NCI-H345 (cell line): Measurements from ENCODE around the gene C10orf105.
A peak's percentile ranks its signal among the peaks of the same experiment; 100 is the strongest.

Experiments
- DNase-seq: peaks from one replicate; lab custom pipeline; 2025; lab: John Stamatoyannopoulos, UW

Gene C10orf105

DNA sequence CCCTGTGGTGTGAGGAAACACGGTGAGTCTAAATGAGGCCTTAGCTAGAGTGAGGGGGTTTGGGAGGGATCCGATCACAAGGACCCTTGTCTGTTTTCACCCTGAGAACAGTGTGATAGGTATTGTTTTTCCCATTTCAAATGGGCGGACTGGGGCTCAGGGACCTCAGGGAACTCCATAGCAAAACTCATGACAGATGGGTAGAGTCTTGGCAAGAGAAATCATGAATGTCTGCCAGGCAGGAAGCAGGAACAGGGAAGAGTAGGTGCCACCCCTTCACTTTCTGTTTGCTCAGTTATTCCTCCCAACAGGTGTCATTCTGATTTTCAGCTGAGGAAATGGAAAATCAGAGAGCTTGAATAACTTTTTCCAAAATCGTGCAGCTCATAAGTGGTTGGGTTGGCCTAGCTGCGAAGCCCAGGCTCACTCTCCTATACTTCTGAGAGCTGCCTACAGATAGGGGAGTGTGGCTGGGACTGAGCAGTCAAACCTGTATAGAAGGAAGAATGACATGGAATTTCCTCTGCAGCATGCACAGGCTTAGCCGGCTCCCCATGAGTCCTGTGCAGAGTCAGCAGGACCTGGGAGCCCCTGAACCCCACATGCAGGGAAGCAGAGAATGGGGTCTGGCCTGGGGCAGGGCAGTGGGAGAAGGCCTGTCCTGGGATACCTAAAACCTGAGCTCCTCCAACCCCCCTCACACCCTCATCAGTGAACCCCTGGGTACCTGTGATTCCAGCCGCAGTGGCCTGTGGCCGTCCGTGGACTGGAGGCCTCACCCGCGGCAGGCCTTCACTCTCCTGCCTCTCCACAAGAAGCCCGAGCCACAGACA lies 17.6 kb upstream of the C10orf105 start:
- peak; percentile 1 for DNase-seq

DNA sequence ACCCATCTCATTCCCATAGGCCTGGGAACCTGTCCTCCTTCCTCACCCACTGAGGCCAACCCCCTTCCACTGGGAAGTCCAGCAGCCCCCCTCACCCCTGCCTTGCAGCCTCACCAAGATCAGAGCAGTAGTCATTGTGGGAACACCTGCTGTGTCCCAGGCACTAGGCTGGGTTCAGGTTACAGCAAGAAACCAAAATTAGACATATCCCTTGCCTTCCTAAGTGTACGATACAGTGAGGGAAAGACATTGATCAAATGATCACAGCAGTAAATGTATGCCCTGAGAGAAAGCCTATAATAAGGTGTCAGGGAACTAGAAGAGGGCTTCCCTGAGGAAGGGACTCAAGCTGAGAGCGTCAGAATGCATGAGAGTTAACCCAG lies 17.0 kb upstream of the C10orf105 start:
- no peak for DNase-seq

DNA sequence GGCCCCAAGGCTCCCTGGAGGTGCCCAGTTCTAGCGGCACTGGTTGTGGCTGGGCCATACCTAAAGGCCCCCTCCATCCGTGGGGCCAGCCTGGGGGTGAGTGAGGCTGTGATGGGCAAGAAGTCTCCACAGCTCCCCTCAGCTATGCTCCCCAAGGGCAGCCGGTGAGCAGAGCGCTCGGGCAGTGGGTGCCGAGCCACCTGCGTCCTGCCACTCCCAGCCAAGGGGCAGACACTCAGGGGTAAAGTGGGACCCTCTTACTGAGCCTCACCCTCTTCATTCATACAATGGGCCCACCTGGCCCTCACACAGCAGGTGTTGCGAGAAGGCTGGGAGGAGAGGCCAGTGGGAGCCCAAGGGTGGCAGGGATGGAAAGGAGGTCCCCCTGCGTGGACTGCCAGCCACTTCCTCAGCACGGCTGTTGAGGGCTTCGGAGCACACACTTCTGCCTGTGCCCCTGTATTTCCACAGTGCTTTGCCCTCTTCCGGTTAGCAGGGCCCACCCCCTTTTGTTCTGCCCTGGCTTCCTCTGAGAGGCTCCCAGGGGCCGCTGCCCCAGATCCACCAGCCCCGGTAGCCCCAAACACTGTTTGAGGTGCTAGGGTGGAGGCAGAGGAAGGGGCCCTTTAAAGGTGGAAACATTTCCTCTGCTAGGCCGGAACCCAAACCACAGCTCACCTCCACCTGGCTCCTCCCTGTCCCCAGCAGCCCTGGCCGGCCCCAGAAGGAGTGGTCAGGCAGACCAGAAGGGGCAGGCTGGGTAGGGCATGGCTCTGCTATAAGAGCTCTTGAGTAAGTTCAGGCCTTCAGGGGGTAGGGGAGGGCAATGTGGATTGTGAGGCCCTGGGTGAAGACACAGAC lies 16.4 kb upstream of the C10orf105 start:
- no peak for DNase-seq

DNA sequence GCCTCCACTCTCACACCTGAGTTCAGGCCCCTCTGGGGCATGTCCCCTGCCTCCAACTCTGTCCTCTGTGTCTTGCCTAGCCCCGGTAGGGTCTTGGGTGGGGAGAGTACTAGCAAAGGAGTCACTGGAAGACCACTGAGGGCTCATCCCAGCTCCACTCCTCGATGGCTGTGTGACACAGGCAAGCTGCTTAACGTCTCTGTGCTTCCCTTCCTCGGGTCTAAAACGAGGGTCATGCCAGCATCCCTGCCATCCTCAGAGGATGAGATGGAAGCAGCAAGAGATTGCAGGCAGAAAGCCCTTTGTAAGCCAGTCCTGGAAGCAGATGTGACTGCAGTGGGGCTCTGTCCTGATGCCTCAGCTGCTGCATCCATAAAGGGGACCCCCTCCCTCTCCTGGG lies 15.2 kb upstream of the C10orf105 start:
- no peak for DNase-seq

DNA sequence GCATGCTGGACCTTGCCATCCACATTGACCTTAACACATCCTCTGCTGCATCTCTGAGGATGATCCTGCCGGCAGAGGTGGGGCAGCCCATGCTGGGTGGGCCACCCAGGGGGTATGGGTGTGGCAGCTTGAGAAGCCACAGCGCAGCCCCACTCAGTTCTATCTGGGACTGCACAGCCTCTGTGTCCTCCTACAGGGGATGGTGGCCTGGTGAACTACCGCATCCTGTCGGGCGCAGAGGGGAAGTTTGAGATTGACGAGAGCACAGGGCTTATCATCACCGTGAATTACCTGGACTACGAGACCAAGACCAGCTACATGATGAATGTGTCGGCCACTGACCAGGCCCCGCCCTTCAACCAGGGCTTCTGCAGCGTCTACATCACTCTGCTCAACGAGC lies 12.2 kb upstream of the C10orf105 start:
- no peak for DNase-seq

DNA sequence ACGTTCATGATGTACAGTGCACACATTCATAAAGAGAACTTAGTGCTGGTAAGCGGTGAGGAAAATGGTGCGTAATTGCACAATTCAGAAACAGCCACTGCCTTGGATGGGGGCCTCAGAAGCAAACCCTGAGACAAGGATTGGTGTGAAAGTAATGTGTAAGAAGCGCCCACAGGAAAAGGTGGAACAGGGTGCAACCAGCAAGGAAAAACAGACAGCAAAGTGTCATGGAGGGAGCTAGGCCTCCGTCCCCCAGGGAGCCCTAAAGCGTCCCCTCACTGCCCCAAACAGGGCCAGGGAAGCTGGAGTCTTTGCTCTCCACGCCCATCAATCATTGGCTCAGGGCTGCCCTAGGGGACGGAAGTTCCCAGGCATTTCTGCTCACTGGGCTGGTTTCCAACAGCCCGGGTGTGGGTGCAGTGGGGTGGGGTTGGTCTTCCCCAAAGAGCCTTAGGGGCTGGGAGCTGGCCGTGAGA lies 9.6 kb upstream of the C10orf105 start:
- peak; percentile 2 for DNase-seq

DNA sequence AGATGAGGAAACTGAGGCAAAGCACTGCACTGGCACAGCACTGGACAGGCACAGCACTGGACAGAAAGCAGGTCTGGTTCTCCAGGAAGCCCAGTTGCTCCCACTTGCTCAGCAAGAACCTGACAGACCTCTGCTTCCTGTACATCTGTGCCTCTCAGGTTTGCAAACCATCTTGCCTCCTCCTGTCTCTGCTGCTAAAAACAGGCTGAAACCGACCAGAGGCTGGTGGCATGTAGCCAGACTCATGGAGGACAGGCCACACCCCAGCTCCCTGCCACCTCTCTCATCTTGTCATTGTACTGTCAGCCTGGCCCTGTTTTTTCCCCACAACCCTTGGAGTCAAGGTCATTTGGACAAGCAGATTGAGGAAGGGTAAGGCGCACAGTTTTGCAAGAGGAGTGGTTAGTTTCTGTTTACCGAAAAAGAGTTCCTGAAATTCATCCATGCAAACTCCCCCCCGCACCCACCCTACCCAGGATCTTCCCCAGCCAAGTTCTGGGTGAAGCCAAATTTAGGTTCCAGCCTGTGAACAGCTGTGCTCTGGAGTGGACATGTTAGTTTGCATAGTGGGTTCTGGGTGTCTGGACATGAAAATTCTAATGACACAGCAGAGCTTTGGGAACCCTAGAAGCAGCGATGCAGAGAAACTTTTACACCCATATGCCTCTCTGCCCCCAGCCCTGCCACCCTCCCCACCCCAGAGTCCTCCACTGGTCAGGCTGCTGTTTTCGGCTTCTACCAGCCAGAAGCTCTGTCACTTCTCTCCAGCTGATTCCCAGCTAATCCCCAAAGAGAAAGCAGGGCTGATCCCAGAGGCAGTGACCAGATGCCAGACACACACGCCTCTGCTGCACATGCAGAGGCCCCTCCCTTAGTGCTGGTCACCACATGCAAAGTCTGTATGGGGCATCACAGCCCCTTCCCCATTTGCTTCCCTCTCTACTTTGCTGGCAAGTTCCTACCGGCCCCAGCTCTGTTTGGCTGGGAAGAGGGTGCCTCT lies 8.5 kb upstream of the C10orf105 start:
- DNase-seq = peak; percentile 2

DNA sequence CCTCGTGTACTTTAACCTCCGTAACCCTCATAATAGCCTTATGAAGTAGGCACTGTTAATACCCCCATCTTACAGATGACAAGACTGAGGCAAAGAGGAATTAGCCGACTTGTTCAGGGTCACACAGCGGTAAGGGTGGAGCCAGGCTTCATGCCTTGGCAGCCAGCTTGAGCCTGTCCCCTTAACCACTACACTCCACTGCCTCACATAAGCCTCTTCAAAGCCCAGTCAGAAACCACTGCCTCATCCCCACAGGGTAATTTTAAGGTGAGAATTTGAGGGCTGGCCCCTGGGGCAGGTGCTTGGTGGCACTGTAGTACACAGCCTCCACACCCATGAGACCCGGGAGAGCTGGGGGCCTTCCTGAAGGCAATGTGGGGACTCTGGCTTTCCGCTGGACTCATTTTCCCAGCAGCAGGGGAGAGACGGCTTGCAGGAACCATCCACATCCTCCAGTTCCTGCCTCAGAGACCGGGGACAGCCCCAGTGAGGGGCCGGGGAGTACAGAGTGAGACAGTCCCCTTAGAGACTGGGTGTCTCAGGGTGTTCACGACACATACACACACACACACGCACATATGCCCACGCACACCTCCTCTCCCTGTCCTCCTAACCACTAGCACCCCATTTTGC lies 7.6 kb upstream of the C10orf105 start:
- no peak for DNase-seq

DNA sequence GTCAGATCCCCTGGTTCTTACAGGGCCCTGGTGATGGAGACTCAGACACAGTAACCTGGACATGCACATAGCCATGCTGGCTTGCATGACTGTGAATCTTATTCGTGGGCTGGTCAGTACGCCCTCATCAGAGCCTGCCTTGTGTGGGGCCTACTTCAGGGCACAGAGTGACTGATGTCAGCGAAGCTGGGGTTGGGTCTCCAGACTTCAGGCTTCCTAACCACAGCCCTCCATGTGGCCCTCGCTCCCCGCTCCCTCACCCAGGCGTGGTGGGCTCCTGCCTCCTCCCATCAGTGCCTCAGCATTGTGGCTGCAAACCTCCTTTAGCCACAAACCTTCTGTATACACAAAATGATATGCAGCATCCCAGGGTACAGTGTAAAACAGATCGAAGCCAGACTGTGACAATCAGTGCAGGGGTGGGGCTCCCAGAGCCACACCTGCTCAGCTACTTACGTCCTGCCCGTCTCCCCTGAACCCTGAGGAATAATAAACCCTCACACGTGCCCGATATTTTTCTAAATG lies 7.1 kb upstream of the C10orf105 start:
- no peak for DNase-seq

DNA sequence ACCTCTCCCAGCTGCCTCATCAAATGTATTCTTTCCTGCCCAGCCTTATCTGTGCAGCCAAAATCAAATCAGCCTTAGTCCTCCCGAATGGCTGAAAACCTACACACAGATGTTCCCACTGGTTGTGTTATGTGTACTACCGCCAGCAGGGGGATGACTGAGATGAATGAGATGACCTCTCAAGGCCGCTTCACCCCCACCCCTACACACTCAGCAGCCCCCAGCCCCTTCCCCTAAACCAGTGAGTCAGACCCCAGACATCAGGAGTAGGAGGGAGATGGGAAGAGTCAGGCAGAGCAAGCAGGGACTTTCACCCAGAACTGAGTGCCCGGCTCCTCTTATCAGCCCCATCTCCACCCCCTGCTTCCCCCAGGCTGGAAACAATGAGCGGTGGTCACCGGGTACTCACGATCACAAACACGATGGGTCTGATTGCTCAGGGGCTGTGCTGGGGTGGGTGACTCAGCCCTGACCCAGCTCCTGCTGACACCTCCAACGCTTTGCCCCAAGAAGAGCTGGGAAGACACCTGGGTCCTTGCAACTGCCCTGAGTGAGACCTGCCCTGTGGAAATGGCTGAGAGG lies 6.5 kb upstream of the C10orf105 start:
- DNase-seq = no peak

DNA sequence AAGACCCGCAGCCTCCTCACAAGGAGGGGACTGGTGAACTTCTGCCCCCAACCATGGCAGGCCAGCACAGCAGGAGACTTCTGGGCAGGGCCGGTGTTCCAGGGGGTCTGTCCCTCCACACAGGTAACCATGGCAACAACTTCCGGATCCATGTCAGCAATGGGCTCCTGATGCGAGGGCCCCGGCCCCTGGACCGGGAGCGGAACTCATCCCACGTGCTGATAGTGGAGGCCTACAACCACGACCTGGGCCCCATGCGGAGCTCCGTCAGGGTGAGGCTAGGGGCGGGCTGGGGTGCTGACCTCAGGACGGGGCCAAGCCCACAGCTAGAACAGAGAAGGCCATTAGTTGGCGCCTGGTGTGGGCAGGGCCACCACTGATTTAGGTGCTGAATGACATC lies 5.7 kb upstream of the C10orf105 start:
- no peak for DNase-seq

DNA sequence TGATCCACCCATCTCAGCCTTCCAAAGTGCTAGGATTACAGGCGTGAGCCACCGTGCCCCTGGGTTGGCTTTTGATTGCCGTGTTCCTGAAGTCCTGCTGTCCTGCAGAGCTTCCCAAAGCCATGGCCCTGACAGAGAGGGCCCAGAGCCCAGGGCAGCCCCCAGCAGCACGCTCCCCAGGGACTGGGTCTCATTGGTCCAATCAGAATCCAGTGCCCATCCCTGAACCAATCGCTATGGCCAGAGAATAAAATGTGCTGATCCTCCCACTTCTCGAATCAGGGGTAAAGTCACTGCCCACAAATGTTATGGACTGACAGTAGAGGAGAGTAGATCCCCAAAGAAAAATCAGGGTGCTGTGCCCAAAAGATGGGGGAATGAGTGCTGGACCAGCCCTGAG lies 5.0 kb upstream of the C10orf105 start:
- no peak for DNase-seq

DNA sequence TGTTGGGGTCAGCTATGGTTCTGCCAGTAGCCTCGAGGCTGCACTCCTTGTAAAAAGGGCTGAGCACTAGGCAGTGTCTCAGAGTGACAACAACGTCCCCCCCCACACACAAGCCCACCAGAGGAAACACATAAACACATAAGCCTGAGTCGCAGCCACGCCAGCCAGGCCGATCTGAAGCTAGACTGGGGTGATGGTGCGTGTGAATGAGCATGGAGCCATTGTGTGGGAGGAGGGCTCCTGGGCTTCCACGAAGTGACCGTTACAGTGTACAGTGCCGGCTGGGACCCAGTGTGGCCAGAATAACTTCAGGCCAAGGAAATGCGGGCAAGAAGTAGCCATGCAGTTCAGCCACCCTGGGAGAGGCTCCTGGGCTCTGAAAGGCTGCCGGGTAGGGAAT lies 3.7 kb upstream of the C10orf105 start:
- DNase-seq = no peak

DNA sequence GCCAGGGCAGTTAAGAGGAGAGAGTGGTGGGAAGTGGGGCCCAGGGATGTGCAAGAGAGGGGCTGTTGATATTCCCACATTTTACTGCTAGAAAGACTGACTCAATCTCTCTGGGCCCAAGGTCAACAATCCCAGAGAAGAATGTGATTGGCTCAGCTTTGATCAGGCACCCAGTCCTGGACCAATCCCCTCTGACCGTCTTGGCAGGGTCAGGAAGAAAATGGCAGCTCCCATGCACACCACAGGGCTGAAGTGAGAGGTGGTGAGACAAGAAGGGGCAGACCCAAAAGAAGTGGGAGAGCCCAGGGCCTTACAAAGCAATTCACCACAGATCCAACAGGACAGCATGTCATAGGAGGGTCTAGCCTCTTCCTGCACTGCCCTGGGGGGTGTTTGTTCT lies 3.3 kb upstream of the C10orf105 start:
- DNase-seq = no peak

DNA sequence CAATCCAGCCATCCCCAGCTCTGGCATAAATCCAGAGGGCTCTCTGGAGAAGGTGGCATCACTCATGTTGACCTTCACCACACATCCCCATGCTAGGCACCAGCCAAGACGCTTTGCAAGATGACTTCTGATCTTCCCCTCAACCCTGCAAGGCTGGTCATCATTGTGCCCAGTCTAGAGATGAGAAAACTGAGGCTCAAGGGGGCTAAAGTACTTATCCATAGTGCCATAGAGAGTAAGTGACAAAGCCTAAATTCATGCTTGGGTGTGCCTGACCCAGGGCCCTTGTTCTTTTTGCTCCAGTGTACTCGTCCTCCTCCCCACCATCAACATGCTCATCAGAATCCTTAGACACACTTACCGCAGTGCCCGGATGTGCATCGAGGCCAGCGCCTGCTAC lies 1.7 kb upstream of the C10orf105 start:
- DNase-seq = no peak

DNA sequence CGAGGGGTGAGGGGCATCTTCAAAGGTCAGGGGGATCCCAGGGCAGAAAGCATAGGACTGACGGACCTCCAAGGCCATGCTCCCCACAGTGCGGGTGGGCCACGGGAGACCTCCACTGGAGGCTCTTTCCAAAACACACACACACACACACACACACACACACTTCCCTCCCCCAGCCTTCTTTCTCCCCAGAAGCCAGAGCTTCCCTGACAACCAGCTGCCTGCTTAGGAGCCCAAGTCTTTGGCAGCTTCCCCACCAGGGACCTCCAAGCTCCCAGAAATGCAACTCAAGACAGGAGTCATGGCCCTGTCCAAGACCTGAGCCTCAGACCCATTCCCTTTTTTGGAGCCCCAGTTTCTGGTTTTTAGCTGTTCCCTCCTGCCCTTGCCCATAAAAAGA lies 710 bp upstream of the C10orf105 start:
- DNase-seq = no peak

DNA sequence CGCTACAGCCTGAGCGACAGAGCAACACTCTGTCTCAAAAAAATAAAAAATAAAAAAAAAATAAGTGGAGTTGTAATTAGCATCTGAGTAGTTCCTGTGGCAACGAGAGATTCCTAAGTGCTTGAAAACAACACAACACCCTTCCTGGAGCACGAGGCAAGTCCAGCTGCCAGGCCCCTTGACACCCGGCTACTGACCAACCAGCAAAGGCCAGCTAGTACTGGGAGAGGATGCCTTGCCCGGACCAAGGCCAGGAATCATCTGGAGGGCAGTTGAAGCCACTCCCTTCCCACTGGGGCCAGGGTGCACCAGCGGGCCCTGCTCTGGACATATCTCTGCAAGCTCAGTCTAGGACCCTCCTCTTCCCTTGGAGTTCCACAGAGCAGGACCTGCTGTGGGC lies 536 bp downstream of the C10orf105 start:
- DNase-seq = no peak

DNA sequence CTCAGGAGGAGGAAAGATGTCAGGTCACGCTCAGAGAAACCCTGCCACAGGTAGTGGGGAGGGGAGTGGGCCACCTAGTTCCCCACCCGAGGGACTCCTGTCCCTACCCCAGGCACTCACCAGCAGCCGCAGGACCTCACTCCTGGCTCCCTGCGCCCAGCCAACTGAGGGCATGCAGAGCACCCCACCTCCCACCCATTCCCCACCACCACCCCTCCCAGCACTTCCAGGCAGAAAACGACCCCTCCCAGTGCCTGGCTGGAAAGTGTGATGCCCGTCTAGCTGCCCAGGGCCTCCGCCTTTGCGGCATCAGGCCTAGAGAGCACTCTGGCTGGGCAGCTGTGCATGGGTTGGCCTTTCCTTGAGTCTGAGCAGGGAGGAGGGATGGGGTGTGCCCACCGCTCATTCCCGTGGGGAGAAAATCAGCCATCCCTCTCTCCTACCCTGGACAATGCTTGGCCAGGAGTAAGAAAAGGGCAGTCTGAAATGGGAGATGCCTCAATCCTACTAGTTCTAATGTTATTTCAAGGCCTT lies 1.3 kb downstream of the C10orf105 start:
- DNase-seq = no peak

DNA sequence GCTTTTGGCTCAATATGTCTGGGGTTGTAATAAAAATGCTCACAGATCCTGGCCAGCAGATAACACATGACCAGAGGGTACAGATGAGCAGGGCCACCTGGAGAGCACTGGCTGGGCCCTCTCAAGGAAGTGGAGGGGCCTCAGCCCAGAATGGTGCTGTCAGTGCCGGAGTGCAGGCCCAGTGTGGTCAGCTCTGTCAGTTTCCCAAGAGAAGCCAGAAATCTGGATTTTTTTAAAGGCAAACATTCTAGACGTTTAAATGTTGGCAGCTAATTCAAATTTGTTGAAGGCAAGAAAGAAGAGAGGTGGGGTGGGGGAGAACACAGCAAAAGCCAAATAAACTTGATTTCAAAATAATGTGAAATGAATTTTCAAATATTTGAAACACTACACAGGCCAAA lies 2.0 kb downstream of the C10orf105 start:
- DNase-seq = no peak

DNA sequence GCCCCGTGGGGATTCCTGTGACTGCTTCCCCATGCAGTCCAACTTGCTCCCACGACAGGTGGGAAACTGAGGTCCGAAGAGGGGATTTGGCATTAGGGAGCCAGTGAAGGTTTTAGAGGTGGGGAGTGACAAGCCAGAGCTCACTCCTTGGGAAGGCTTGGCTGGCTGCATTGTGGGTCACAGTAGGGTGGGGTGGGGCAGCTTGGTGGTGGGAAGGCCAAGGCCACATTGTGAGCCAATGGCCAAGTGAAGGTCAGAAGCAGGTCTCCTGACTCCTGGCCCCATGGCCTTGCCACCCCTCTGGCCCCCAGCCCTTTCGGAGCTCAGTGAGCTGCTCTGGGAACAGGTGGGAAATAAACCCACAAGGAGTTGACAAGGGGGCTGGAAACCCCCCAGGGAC lies 2.5 kb downstream of the C10orf105 start:
- no peak for DNase-seq

DNA sequence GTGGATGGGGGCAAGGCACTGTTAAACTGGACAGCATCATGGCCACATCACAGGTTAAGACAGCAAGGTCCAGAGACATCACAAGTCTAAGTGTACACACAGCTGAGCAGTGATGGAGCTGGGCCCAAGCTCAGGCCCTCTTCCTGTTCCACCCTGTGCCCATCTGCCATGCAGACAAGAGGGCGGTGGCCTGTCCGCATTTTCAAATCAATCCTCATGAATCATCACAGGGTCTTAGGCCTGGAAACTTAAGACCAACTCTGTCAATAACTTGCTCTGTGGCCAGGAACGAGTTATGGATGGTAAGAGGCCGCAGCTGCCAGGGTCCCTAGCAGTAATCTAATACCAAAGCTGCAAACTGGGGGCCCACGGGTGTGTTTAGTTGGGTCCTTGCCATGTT lies 3.2 kb downstream of the C10orf105 start:
- DNase-seq = no peak
